Sigmoid colon (tissue), 4 donors: ENCODE measurements around the gene SCGN.

ENCODE experiments used
- EP300 ChIP-seq, 4 donors: sonication (generic); formaldehyde crosslinking; IDR thresholded peaks; one replicate each; pipeline ENCODE4 v1.6.1; 2017; ENCODE audit warnings: antibody characterized with exemption in 4 of 4
- POLR2A ChIP-seq, 2 donors: fragments of 450-650 bp; IDR thresholded peaks; one replicate each; pipeline ENCODE4 v1.6.1; 2016; ENCODE audit warnings: antibody characterized with exemption in 2 of 2, mild to moderate bottlenecking in 2 of 2, moderate library complexity in 2 of 2
- POLR2AphosphoS5 ChIP-seq, 4 donors: sonication (generic); formaldehyde crosslinking; IDR thresholded peaks; one replicate each; pipeline ENCODE4 v1.6.1; 2017; ENCODE audit warnings: antibody characterized with exemption in 4 of 4
- TF ChIP-seq, protein P1 (sequence below), 4 experiments: fragments of 450-650 bp in 3 of 4; fragments of 200-600 bp in 1 of 4; IDR thresholded peaks; one replicate each; pipeline ENCODE4 v1.5.1; 2016 to 2019; ENCODE audit warnings: antibody characterized with exemption in 4 of 4, mild to moderate bottlenecking in 3 of 4, moderate library complexity in 2 of 4

DNA sequence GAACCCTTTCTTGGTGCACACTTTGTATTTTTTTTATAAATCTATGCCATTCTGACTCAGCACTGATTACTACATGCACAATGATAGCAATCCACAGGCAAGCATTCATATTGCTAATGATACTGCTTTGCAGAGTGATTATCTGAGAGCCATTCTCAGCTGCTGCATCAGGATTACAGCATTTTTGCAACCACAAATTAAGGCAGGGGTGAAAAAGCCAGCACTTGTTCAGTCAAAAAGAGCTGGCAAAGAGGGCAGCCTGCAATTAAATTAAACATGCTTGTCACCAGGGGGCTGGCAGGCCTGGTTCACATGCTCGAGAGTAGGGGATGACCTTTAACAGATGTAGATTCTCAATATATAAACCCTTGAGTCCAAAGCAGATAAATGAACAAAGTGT is 61.8 kb downstream of the SCGN start:
- TF ChIP-seq, protein P1, sequence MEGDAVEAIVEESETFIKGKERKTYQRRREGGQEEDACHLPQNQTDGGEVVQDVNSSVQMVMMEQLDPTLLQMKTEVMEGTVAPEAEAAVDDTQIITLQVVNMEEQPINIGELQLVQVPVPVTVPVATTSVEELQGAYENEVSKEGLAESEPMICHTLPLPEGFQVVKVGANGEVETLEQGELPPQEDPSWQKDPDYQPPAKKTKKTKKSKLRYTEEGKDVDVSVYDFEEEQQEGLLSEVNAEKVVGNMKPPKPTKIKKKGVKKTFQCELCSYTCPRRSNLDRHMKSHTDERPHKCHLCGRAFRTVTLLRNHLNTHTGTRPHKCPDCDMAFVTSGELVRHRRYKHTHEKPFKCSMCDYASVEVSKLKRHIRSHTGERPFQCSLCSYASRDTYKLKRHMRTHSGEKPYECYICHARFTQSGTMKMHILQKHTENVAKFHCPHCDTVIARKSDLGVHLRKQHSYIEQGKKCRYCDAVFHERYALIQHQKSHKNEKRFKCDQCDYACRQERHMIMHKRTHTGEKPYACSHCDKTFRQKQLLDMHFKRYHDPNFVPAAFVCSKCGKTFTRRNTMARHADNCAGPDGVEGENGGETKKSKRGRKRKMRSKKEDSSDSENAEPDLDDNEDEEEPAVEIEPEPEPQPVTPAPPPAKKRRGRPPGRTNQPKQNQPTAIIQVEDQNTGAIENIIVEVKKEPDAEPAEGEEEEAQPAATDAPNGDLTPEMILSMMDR (IDR thresholded peaks at IDR 0.05): no peak
- TF ChIP-seq POLR2AphosphoS5 (IDR thresholded peaks at IDR 0.05) (no peak), POLR2A (IDR thresholded peaks at IDR 0.05) (no peak), EP300 (IDR thresholded peaks at IDR 0.05) (no peak)
